K562 (cell line): ENCODE data around the gene RHOF. TPM values are rescaled to one million over a fixed set of nuclear protein-coding genes. Genes with fewer than 3 reads are reported as not detected.

Experiments
- ATF2 ChIP-seq: sonication (generic); formaldehyde crosslinking; IDR thresholded peaks from 2 replicates; pipeline ENCODE4 v1.8.1; 2022; ENCODE audit warnings: missing genetic modification reagents
- CCNT2 ChIP-seq: IDR thresholded peaks from 2 replicates; pipeline ENCODE4 v1.6.1; 2011; ENCODE audit warnings: borderline replicate concordance, low read depth, mild to moderate bottlenecking, moderate library complexity, mixed read lengths, low read length; ENCODE audit not compliant: insufficient read length; ENCODE audit errors: extremely low read depth
- DNMT1 ChIP-seq: fragments of 450-650 bp; IDR thresholded peaks from 2 replicates; pipeline ENCODE4 v1.6.1; 2016; ENCODE audit warnings: antibody characterized with exemption, mild to moderate bottlenecking
- EP400 ChIP-seq: fragments of 450-650 bp; IDR thresholded peaks from 2 replicates; pipeline ENCODE4 v1.6.1; 2017; ENCODE audit warnings: antibody characterized with exemption, mild to moderate bottlenecking, moderate library complexity
- GABPB1 ChIP-seq: sonication (generic); formaldehyde crosslinking; IDR thresholded peaks from 2 replicates; pipeline ENCODE4 v1.8.0; 2022; ENCODE audit warnings: mild to moderate bottlenecking, missing genetic modification reagents
- HCFC1 ChIP-seq: IDR thresholded peaks from 2 replicates; pipeline ENCODE4 v1.6.1; 2012; ENCODE audit warnings: low read depth, low read length, improper control_type of control experiment
- NCOA2 ChIP-seq, 2 experiments: fragments of 450-650 bp; IDR thresholded peaks; 2 replicates each; pipeline ENCODE4 v1.6.1; 2018; ENCODE audit warnings: mild to moderate bottlenecking in 2 of 2, moderate library complexity in 1 of 2; ENCODE audit not compliant: partially characterized antibody in 2 of 2
- POLR2A ChIP-seq: fragments of 450-650 bp; conservative IDR thresholded peaks from 2 replicates; pipeline ENCODE4 v1.6.1; 2016
- TEAD1 ChIP-seq, 2 experiments: fragments of 450-650 bp in 1 of 2; sonication (generic) in 1 of 2; formaldehyde crosslinking; IDR thresholded peaks; 2 replicates each; pipeline versions ENCODE4 v1.4.0 to v1.8.0; 2020 to 2022; ENCODE audit warnings: mild to moderate bottlenecking in 2 of 2, missing genetic modification reagents in 1 of 2
- TOE1 ChIP-seq, 2 experiments: fragments of 450-650 bp in 1 of 2; sonication (generic) in 1 of 2; formaldehyde crosslinking in 1 of 2; IDR thresholded peaks; 2 replicates each; pipeline versions ENCODE4 v1.7.1 to v1.8.0; 2016 to 2022; ENCODE audit warnings: borderline replicate concordance in 2 of 2, mild to moderate bottlenecking in 2 of 2, antibody characterized with exemption in 1 of 2, inconsistent platforms in 1 of 2, low read depth in 1 of 2, missing genetic modification reagents in 1 of 2, moderate library complexity in 1 of 2
- ZHX1 ChIP-seq: fragments of 150-350 bp; conservative IDR thresholded peaks from 2 replicates; pipeline ENCODE4 v1.6.1; 2014; ENCODE audit warnings: low read length
- ZNF174 ChIP-seq: fragments of 250-450 bp; sonication (Bioruptor Pico); IDR thresholded peaks from 2 replicates; pipeline ENCODE4 v1.4.0; 2020; ENCODE audit warnings: mild to moderate bottlenecking
- polyA plus RNA-seq, 8 experiments: library from polyadenylated mRNA; depleted of rRNA in 4 of 8; stranded (reverse) in 5 of 8; unstranded in 3 of 8; fragments of >200 nt; fragmentation: Nextera tagmentation in 2 of 8; fragmentation: Illumina TruSeq in 1 of 8; extraction: Ambion mirVana in 2 of 8; extraction: Trizol in 1 of 8; gene quantifications; 2 replicates each; pipeline versions ENCODE4 v1.2.1 to v1.2.3, GENCODE V29; 2011 to 2014; ENCODE audit warnings: inconsistent platforms in 1 of 8, missing spikeins in 1 of 8
- total RNA-seq, 7 experiments: library from RNA; depleted of rRNA in 6 of 7; stranded (reverse); fragments of >200 nt in 6 of 7; fragmentation: Illumina TruSeq in 2 of 7; extraction: Trizol in 2 of 7; gene quantifications; 2 replicates each; pipeline versions ENCODE4 v1.2.1 to v1.2.3, GENCODE V29; 2011 to 2021; ENCODE audit warnings: low replicate concordance in 1 of 7
- TF ChIP-seq, protein P1 (sequence below): fragments of 200-800 bp; sonication (Bioruptor generic); IDR thresholded peaks from 2 replicates; pipeline ENCODE4 v1.6.1; 2017; ENCODE audit warnings: missing genetic modification characterization, missing compliant biosample characterization
- TF ChIP-seq, protein P2 (sequence below): fragments of 450-650 bp; formaldehyde crosslinking; IDR thresholded peaks from 2 replicates; pipeline ENCODE4 v1.4.0; 2020; ENCODE audit warnings: mild to moderate bottlenecking, moderate library complexity
- TF ChIP-seq, protein P3 (sequence below): sonication (generic); formaldehyde crosslinking; IDR thresholded peaks from 2 replicates; pipeline ENCODE4 v1.8.0; 2022; ENCODE audit warnings: missing genetic modification reagents, mild to moderate bottlenecking, borderline replicate concordance

RHOF gene
- total and polyA plus RNA-seq, 9 of the 15 experiments (the other 6 are each of a cell fraction or from before 2014, with no cell fraction given) = 0.13 to 10.1 (median 4.0) TPM

- TF ChIP-seq, protein P1, sequence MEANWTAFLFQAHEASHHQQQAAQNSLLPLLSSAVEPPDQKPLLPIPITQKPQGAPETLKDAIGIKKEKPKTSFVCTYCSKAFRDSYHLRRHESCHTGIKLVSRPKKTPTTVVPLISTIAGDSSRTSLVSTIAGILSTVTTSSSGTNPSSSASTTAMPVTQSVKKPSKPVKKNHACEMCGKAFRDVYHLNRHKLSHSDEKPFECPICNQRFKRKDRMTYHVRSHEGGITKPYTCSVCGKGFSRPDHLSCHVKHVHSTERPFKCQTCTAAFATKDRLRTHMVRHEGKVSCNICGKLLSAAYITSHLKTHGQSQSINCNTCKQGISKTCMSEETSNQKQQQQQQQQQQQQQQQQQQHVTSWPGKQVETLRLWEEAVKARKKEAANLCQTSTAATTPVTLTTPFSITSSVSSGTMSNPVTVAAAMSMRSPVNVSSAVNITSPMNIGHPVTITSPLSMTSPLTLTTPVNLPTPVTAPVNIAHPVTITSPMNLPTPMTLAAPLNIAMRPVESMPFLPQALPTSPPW = peak; percentile 94
- TF ChIP-seq TEAD1 (CRISPR knock-in tag; IDR thresholded peaks at IDR 0.05) (0 out of 4 replicates have a peak, but pooled peaks of 1 of the 2 experiments have one; percentile 53), POLR2A (peak; percentile 69), CCNT2 (peak; percentile 91), EP400 (peak; percentile 67), GABPB1 (no peak; the same call in 1 of the 2 replicates), ATF2 (CRISPR knock-in tag) (no peak), DNMT1 (no peak), NCOA2 (IDR thresholded peaks at IDR 0.05; ENCODE audit: partially characterized antibody in 2 of 2) (no peak), ZHX1 (0 out of 2 replicates have a peak, but pooled peaks have one; percentile 54), TOE1 (IDR thresholded peaks at IDR 0.05; ENCODE audit: borderline replicate concordance) (no peak), TOE1 (CRISPR knock-in tag; IDR thresholded peaks at IDR 0.05; ENCODE audit: borderline replicate concordance, low read depth) (no peak), ZNF174 (CRISPR knock-in tag) (no peak), HCFC1 (peak; percentile 29; the same call in 1 of the 2 replicates)
- TF ChIP-seq, protein P2, sequence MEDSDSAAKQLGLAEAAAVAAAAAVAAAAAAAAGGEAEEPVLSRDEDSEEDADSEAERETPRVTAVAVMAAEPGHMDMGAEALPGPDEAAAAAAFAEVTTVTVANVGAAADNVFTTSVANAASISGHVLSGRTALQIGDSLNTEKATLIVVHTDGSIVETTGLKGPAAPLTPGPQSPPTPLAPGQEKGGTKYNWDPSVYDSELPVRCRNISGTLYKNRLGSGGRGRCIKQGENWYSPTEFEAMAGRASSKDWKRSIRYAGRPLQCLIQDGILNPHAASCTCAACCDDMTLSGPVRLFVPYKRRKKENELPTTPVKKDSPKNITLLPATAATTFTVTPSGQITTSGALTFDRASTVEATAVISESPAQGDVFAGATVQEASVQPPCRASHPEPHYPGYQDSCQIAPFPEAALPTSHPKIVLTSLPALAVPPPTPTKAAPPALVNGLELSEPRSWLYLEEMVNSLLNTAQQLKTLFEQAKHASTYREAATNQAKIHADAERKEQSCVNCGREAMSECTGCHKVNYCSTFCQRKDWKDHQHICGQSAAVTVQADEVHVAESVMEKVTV (CRISPR knock-in tag) = no peak
- TF ChIP-seq, protein P3, sequence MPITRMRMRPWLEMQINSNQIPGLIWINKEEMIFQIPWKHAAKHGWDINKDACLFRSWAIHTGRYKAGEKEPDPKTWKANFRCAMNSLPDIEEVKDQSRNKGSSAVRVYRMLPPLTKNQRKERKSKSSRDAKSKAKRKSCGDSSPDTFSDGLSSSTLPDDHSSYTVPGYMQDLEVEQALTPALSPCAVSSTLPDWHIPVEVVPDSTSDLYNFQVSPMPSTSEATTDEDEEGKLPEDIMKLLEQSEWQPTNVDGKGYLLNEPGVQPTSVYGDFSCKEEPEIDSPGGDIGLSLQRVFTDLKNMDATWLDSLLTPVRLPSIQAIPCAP (CRISPR knock-in tag) = no peak
Observed at GRCh38 chr12:121799842-121800693, 6.6 kb upstream of the RHOF start (continued).
